Progenitor cell of endocrine pancreas (in vitro differentiated cells): ENCODE data around the gene AIG1. TPM values are rescaled to one million over a fixed set of nuclear protein-coding genes. Genes with fewer than 3 reads are reported as not detected.
"Not testable (repeated sequence)": the region's sequence is repeated elsewhere in the genome, so short reads cannot be mapped to it uniquely, and the experiment has no call there.

Experiments
- DNase-seq: peaks from one replicate; pipeline ENCODE4 v3.0.0; 2021; ENCODE audit warnings: low spot score; ENCODE audit not compliant: unreplicated experiment
- H3K27ac Mint-ChIP-seq: 2 replicates; pipeline ENCODE4 v1.8.0; 2021; ENCODE audit warnings: mild to moderate bottlenecking, moderate library complexity, mixed read lengths
- H3K27me3 Mint-ChIP-seq: 2 replicates; pipeline ENCODE4 v1.8.0; 2021; ENCODE audit warnings: mixed read lengths
- H3K36me3 Mint-ChIP-seq: 2 replicates; pipeline ENCODE4 v1.8.0; 2022; ENCODE audit warnings: mixed read lengths; ENCODE audit not compliant: insufficient read depth
- H3K4me1 Mint-ChIP-seq: 2 replicates; pipeline ENCODE4 v1.8.0; 2021; ENCODE audit warnings: low read depth, mixed read lengths
- H3K4me3 Mint-ChIP-seq: 2 replicates; pipeline ENCODE4 v1.8.0; 2021; ENCODE audit warnings: low read depth, mild to moderate bottlenecking, moderate library complexity, mixed read lengths
- H3K9me3 Mint-ChIP-seq: 2 replicates; pipeline ENCODE4 v1.8.0; 2021; ENCODE audit warnings: low read depth, mixed read lengths
- CTCF ChIP-seq: fragments of 200-600 bp; sonication (generic); IDR thresholded peaks from one replicate; pipeline ENCODE4 v1.5.0; 2021; ENCODE audit warnings: antibody characterized with exemption, mild to moderate bottlenecking; ENCODE audit not compliant: unreplicated experiment
- total RNA-seq: library from RNA; stranded (reverse); gene quantifications from 2 replicates; pipeline ENCODE4 v1.2.1, GENCODE V29; 2021

AIG1 gene
- total RNA-seq, 1 donor from 2014 or later = 40.0 TPM

- Mint-ChIP-seq H3K4me3 (no peak overlapping the region), H3K9me3 (peaks cover 12% of the 10 kb centered on the region), H3K27ac (no peak overlapping the region), H3K27me3 (no peaks in the 10 kb centered on the region), H3K4me1 (peaks cover 7% of the 10 kb centered on the region), H3K36me3 (peaks cover 18% of the 10 kb centered on the region)
- no peak for DNase-seq
- TF ChIP-seq CTCF = no peak
These were observed 74.6 kb downstream of the AIG1 start for GRCh38 chr6:143135325-143135724.

GRCh38 chr6:143135797-143136561 is 75.3 kb downstream of the AIG1 start:
- no peak for TF ChIP-seq CTCF
- DNase-seq = no peak
- Mint-ChIP-seq H3K36me3 (peaks cover 15% of the 10 kb centered on the region), H3K27me3 (no peaks in the 10 kb centered on the region), H3K27ac (no peak overlapping the region), H3K4me1 (peaks cover 7% of the 10 kb centered on the region), H3K9me3 (peaks cover 9% of the 10 kb centered on the region), H3K4me3 (no peak overlapping the region)

- no peak for DNase-seq
- H3K27ac Mint-ChIP-seq = no peak overlapping the region
- peaks cover 9% of the 10 kb centered on the region for H3K36me3 Mint-ChIP-seq
- H3K27me3 Mint-ChIP-seq = no peaks in the 10 kb centered on the region
- no peak overlapping the region for H3K4me3 Mint-ChIP-seq
- TF ChIP-seq CTCF = no peak
- H3K4me1 Mint-ChIP-seq = peaks cover 7% of the 10 kb centered on the region
- H3K9me3 Mint-ChIP-seq = peaks cover 3% of the 10 kb centered on the region
These were observed 76.0 kb downstream of the AIG1 start for GRCh38 chr6:143136647-143137046.

- H3K27ac Mint-ChIP-seq = no peak overlapping the region
- TF ChIP-seq CTCF = no peak
- no peak for DNase-seq
- H3K4me3 Mint-ChIP-seq = no peak overlapping the region
- H3K4me1 Mint-ChIP-seq = peaks cover 7% of the 10 kb centered on the region
- no peaks in the 10 kb centered on the region for H3K9me3 Mint-ChIP-seq
- H3K27me3 Mint-ChIP-seq = no peaks in the 10 kb centered on the region
- peaks cover 9% of the 10 kb centered on the region for H3K36me3 Mint-ChIP-seq
These were observed 78.6 kb downstream of the AIG1 start for GRCh38 chr6:143139239-143139784.

GRCh38 chr6:143139884-143140283 is 79.2 kb downstream of the AIG1 start:
- H3K4me3 Mint-ChIP-seq, H3K27ac Mint-ChIP-seq, H3K9me3 Mint-ChIP-seq, H3K27me3 Mint-ChIP-seq, DNase-seq, H3K4me1 Mint-ChIP-seq, H3K36me3 Mint-ChIP-seq: not testable (repeated sequence)

GRCh38 chr6:143140767-143141166 is 80.1 kb downstream of the AIG1 start:
- Mint-ChIP-seq H3K4me3 (no peak overlapping the region), H3K27ac (no peak overlapping the region), H3K4me1 (peaks cover 7% of the 10 kb centered on the region), H3K36me3 (peaks cover 9% of the 10 kb centered on the region), H3K27me3 (no peaks in the 10 kb centered on the region), H3K9me3 (no peaks in the 10 kb centered on the region)
- no peak for DNase-seq
- TF ChIP-seq CTCF = no peak
